Measurements from ENCODE around the gene MCAT.

DNA sequence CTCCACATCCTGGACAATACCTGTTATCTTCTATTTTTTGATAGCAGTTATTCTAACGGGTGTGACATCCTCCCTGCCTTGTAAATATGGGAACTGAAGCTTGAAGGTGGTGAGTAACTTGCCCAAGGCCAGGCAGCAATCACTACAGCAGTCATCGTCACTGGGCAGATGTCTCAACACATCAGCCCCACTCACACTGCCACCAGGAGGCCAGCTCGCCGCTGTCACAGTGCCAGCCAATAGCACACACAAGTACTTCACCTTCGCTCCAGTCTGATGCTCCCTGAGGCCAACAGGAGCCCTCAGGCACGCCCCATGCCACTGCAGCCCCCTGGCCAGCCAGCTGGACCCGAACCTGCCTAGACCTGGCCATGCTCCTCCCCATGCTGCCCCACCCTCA lies 49.1 kb downstream of the MCAT start:
- no peak for TF ChIP-seq CTCF (conservative IDR thresholded peaks at IDR 0.05)
- no peak for TF ChIP-seq ZFX (IDR thresholded peaks at IDR 0.05)

Measured in C4-2B (cell line).